Epithelial cell of proximal tubule (primary cell): ENCODE measurements around the gene CRYZ. TPM values are rescaled to one million over a fixed set of nuclear protein-coding genes. Genes with fewer than 3 reads are reported as not detected.

Experiments
- DNase-seq: peaks from one replicate; pipeline ENCODE4 v3.0.0-alpha.2; 2011; ENCODE audit warnings: low read depth
- H3K4me3 ChIP-seq: 2 replicates; pipeline ENCODE4 v1.5.1; 2011; ENCODE audit warnings: low read depth, mild to moderate bottlenecking, low read length
- total RNA-seq: library from RNA; depleted of rRNA; stranded (reverse); fragments of >200 nt; gene quantifications from 2 replicates; pipeline ENCODE4 v1.2.3, GENCODE V29; 2015
- TF ChIP-seq, protein P1 (sequence below): conservative IDR thresholded peaks from 2 replicates; pipeline ENCODE4 v1.5.1; 2012; ENCODE audit warnings: low read depth, mild to moderate bottlenecking, low read length

Gene CRYZ
- total RNA-seq, 1 donor from 2014 or later = 192 TPM

- TF ChIP-seq, protein P1, sequence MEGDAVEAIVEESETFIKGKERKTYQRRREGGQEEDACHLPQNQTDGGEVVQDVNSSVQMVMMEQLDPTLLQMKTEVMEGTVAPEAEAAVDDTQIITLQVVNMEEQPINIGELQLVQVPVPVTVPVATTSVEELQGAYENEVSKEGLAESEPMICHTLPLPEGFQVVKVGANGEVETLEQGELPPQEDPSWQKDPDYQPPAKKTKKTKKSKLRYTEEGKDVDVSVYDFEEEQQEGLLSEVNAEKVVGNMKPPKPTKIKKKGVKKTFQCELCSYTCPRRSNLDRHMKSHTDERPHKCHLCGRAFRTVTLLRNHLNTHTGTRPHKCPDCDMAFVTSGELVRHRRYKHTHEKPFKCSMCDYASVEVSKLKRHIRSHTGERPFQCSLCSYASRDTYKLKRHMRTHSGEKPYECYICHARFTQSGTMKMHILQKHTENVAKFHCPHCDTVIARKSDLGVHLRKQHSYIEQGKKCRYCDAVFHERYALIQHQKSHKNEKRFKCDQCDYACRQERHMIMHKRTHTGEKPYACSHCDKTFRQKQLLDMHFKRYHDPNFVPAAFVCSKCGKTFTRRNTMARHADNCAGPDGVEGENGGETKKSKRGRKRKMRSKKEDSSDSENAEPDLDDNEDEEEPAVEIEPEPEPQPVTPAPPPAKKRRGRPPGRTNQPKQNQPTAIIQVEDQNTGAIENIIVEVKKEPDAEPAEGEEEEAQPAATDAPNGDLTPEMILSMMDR = no peak
- H3K4me3 ChIP-seq = peak overlapping the region; percentile 88
- no peak for DNase-seq
Measured at GRCh38 chr1:74729741-74730478, 2.9 kb downstream of the CRYZ start.

DNA sequence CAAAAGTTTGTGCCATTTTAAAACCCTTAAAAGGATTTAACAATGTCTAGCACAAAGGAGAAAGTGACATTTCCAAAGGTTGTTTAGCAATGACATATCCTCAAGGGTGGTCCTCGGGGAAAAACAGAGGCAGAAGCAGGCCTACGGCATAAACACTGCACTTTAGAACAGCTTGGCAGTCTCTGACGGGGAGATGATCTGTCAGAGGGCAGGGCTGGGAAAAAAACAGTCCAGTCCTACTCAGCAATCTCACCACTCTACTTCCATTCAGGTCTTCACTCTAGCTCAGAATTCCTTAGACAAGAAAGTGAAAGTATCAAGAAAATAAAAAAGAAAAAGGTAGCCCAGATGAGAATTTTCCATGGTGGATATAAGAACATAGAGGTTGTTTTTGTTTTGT, 4.1 kb downstream of the CRYZ start:
- TF ChIP-seq, protein P1 = no peak

GRCh38 chr1:74726063-74726462, 6.8 kb downstream of the CRYZ start:
- no peak overlapping the region for H3K4me3 ChIP-seq
- DNase-seq = no peak
- TF ChIP-seq, protein P1 = no peak

More for the DNA sequence above, 4.1 kb downstream of the CRYZ start:
- no peak for DNase-seq
- no peak overlapping the region for H3K4me3 ChIP-seq

GRCh38 chr1:74717626-74718025, 15.2 kb downstream of the CRYZ start:
- DNase-seq = no peak
- H3K4me3 ChIP-seq = no peak overlapping the region
- TF ChIP-seq, protein P1 = no peak

- TF ChIP-seq, protein P1 = no peak
- no peak overlapping the region for H3K4me3 ChIP-seq
- no peak for DNase-seq
Measured at GRCh38 chr1:74716822-74717221, 16.0 kb downstream of the CRYZ start.

GRCh38 chr1:74715806-74716205, 17.0 kb downstream of the CRYZ start:
- TF ChIP-seq, protein P1 = no peak
- no peak overlapping the region for H3K4me3 ChIP-seq
- DNase-seq = no peak

- H3K4me3 ChIP-seq = no peak overlapping the region
- DNase-seq = no peak
- TF ChIP-seq, protein P1 = no peak
Measured at GRCh38 chr1:74715236-74715502, 17.7 kb downstream of the CRYZ start.
